HepG2 (cell line): Measurements from ENCODE around the gene OST4.
A peak's percentile ranks its signal among the peaks of the same experiment; 100 is the strongest.

ENCODE experiments used
- NFE2L2 ChIP-seq: fragments of 150-350 bp; IDR thresholded peaks from 2 replicates; pipeline ENCODE4 v1.6.1; 2014; ENCODE audit warnings: low read length
- POLR2A ChIP-seq, 2 experiments: IDR thresholded peaks; 2 replicates each; pipeline ENCODE4 v1.6.1; 2011; ENCODE audit warnings: low read depth in 2 of 2, low read length in 2 of 2, mild to moderate bottlenecking in 1 of 2, moderate library complexity in 1 of 2; ENCODE audit not compliant: insufficient read depth in 1 of 2
- RAD21 ChIP-seq: fragments of 450-650 bp; formaldehyde crosslinking; IDR thresholded peaks from 2 replicates; pipeline ENCODE4 v1.5.0; 2020; ENCODE audit warnings: mild to moderate bottlenecking
- SMAD1 ChIP-seq: sonication (generic); formaldehyde crosslinking; IDR thresholded peaks from 2 replicates; pipeline ENCODE4 v1.4.0; 2020; ENCODE audit warnings: missing genetic modification reagents, low read depth, mild to moderate bottlenecking, borderline replicate concordance
- SUZ12 ChIP-seq: fragments of 150-350 bp; IDR thresholded peaks from 2 replicates; pipeline ENCODE4 v1.6.1; 2014; ENCODE audit warnings: low read depth, low read length
- ZBTB1 ChIP-seq: sonication (generic); formaldehyde crosslinking; IDR thresholded peaks from 2 replicates; pipeline ENCODE4 v1.4.0; 2020; ENCODE audit warnings: missing genetic modification reagents, borderline replicate concordance
- ZBTB42 ChIP-seq: sonication (generic); formaldehyde crosslinking; IDR thresholded peaks from 2 replicates; pipeline ENCODE4 v1.5.0; 2020; ENCODE audit warnings: mild to moderate bottlenecking, missing genetic modification reagents
- ZNF207 ChIP-seq: fragments of 450-650 bp; IDR thresholded peaks from 2 replicates; pipeline ENCODE4 v1.6.1; 2016; ENCODE audit warnings: antibody characterized with exemption, borderline replicate concordance
- ZNF335 ChIP-seq: sonication (generic); formaldehyde crosslinking; IDR thresholded peaks from 2 replicates; pipeline ENCODE4 v1.4.0; 2020; ENCODE audit warnings: missing genetic modification reagents
- ZNF530 ChIP-seq: sonication (generic); formaldehyde crosslinking; IDR thresholded peaks from 2 replicates; pipeline ENCODE4 v1.5.0; 2020; ENCODE audit warnings: low read depth, mild to moderate bottlenecking, missing genetic modification reagents
- ZNF615 ChIP-seq: sonication (generic); formaldehyde crosslinking; IDR thresholded peaks from 2 replicates; pipeline ENCODE4 v1.5.0; 2020; ENCODE audit warnings: mild to moderate bottlenecking, missing genetic modification reagents, borderline replicate concordance
- TF ChIP-seq, protein P1 (sequence below): sonication (generic); formaldehyde crosslinking; IDR thresholded peaks from 2 replicates; pipeline ENCODE4 v1.4.0; 2020; ENCODE audit warnings: mild to moderate bottlenecking, missing genetic modification reagents

DNA sequence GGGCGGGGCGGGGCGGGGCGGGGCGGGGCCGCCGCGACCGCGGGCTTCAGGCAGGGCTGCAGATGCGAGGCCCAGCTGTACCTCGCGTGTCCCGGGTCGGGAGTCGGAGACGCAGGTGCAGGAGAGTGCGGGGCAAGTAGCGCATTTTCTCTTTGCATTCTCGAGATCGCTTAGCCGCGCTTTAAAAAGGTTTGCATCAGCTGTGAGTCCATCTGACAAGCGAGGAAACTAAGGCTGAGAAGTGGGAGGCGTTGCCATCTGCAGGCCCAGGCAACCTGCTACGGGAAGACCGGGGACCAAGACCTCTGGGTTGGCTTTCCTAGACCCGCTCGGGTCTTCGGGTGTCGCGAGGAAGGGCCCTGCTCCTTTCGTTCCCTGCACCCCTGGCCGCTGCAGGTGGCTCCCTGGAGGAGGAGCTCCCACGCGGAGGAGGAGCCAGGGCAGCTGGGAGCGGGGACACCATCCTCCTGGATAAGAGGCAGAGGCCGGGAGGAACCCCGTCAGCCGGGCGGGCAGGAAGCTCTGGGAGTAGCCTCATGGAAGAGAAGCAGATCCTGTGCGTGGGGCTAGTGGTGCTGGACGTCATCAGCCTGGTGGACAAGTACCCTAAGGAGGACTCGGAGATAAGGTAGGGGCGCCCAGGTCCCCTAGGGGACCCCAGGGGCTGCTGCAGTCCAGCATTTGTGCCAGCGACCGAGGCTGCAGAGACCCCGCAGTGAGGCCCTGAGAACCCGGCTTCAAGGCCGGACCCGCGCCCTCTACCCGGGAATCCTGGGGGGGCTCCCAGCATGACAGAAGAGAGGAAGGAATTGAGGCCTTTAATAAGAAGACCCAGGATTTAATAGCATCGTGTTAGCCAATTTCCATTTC, 15.5 kb upstream of the OST4 start, which contains the start of gene KHK:
- TF ChIP-seq ZNF335 (CRISPR knock-in tag) = 0 out of 2 replicates have a peak, but pooled peaks have one; percentile 52
- peak; percentile 39; the same call in 1 of the 2 replicates for TF ChIP-seq SMAD1 (CRISPR knock-in tag)
- TF ChIP-seq ZBTB1 (CRISPR knock-in tag) = no peak
- TF ChIP-seq ZNF207 = no peak
- TF ChIP-seq ZBTB42 (CRISPR knock-in tag) = peak; percentile 69; the same call in 1 of the 2 replicates
- TF ChIP-seq NFE2L2 = no peak
- no peak for TF ChIP-seq ZNF615
- 0 out of 2 replicates have a peak, but pooled peaks have one; percentile 14 for TF ChIP-seq ZNF530 (CRISPR knock-in tag)
- TF ChIP-seq RAD21 = no peak
- TF ChIP-seq, protein P1, sequence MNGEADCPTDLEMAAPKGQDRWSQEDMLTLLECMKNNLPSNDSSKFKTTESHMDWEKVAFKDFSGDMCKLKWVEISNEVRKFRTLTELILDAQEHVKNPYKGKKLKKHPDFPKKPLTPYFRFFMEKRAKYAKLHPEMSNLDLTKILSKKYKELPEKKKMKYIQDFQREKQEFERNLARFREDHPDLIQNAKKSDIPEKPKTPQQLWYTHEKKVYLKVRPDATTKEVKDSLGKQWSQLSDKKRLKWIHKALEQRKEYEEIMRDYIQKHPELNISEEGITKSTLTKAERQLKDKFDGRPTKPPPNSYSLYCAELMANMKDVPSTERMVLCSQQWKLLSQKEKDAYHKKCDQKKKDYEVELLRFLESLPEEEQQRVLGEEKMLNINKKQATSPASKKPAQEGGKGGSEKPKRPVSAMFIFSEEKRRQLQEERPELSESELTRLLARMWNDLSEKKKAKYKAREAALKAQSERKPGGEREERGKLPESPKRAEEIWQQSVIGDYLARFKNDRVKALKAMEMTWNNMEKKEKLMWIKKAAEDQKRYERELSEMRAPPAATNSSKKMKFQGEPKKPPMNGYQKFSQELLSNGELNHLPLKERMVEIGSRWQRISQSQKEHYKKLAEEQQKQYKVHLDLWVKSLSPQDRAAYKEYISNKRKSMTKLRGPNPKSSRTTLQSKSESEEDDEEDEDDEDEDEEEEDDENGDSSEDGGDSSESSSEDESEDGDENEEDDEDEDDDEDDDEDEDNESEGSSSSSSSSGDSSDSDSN (CRISPR knock-in tag) = peak; percentile 49; the same call in 1 of the 2 replicates
- no peak for TF ChIP-seq SUZ12
- peak in 1 of 2 experiments; percentile 61; a peak in 1 of 4 replicates for TF ChIP-seq POLR2A (IDR thresholded peaks at IDR 0.05; ENCODE audit: insufficient read depth in 1 of 2, low read depth in 2 of 2, low read length in 2 of 2)
